HepG2 (cell line): ENCODE measurements around the gene NTN3.

Experiments used
- FOXO4 ChIP-seq: sonication (generic); formaldehyde crosslinking; conservative IDR thresholded peaks from 2 replicates; pipeline ENCODE4 v1.8.1; 2023; ENCODE audit warnings: missing genetic modification reagents
- FOXP4 ChIP-seq: sonication (generic); formaldehyde crosslinking; IDR thresholded peaks from 2 replicates; pipeline ENCODE4 v1.4.0; 2020; ENCODE audit warnings: missing genetic modification reagents
- HOMEZ ChIP-seq: IDR thresholded peaks from 2 replicates; pipeline ENCODE4 v1.6.1; 2016; ENCODE audit warnings: low read depth
- TCF7L2 ChIP-seq: IDR thresholded peaks from 2 replicates; pipeline ENCODE4 v1.6.1; 2011; ENCODE audit warnings: mild to moderate bottlenecking, low read depth, low read length, moderate library complexity
- ZNF274 ChIP-seq: sonication (generic); formaldehyde crosslinking; IDR thresholded peaks from 2 replicates; pipeline ENCODE4 v1.5.1; 2020; ENCODE audit warnings: mild to moderate bottlenecking, missing genetic modification reagents
- ZNF329 ChIP-seq: sonication (generic); formaldehyde crosslinking; IDR thresholded peaks from 2 replicates; pipeline ENCODE4 v1.9.0; 2021; ENCODE audit warnings: low read depth, mild to moderate bottlenecking, missing genetic modification reagents
- TF ChIP-seq, protein P1 (sequence below): IDR thresholded peaks from 2 replicates; pipeline ENCODE4 v1.6.1; 2016; ENCODE audit warnings: low read depth, control low read depth

GRCh38 chr16:2507665-2508064, 36.6 kb downstream of the NTN3 start:
- TF ChIP-seq ZNF274 (CRISPR knock-in tag) (no peak), HOMEZ (CRISPR knock-in tag) (no peak), TCF7L2 (no peak), FOXP4 (CRISPR knock-in tag) (no peak), FOXO4 (CRISPR knock-in tag) (no peak), ZNF329 (CRISPR knock-in tag) (no peak)
- TF ChIP-seq, protein P1, sequence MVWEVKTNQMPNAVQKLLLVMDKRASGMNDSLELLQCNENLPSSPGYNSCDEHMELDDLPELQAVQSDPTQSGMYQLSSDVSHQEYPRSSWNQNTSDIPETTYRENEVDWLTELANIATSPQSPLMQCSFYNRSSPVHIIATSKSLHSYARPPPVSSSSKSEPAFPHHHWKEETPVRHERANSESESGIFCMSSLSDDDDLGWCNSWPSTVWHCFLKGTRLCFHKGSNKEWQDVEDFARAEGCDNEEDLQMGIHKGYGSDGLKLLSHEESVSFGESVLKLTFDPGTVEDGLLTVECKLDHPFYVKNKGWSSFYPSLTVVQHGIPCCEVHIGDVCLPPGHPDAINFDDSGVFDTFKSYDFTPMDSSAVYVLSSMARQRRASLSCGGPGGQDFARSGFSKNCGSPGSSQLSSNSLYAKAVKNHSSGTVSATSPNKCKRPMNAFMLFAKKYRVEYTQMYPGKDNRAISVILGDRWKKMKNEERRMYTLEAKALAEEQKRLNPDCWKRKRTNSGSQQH (CRISPR knock-in tag), result no peak
